A673 (cell line): Measurements from ENCODE around the gene ZNF519.
"Not testable (repeated sequence)": the region's sequence is repeated elsewhere in the genome, so short reads cannot be mapped to it uniquely, and the experiment has no call there.

Experiments
- CTCF ChIP-seq: fragments of 300-800, 200-600 bp; sonication (generic); conservative IDR thresholded peaks from 2 replicates; pipeline ENCODE4 v1.5.1; 2017; ENCODE audit warnings: low read depth, mild to moderate bottlenecking, antibody characterized with exemption, low read length, moderate library complexity, mixed read lengths
- EZH2 ChIP-seq: fragments of 200-600 bp; sonication (generic); IDR thresholded peaks from 2 replicates; pipeline ENCODE4 v1.6.1; 2017; ENCODE audit warnings: borderline replicate concordance, low read depth, mild to moderate bottlenecking, mixed read lengths, antibody characterized with exemption, low read length; ENCODE audit not compliant: poor library complexity, severe bottlenecking

- TF ChIP-seq CTCF, EZH2: not testable (repeated sequence)
Measured at GRCh38 chr18:14170367-14171036, 38.3 kb upstream of the ZNF519 start.
